GM19438 (cell line): Measurements from ENCODE around the gene ANO9.

ENCODE experiments used
- ATAC-seq: cut with Tn5 transposase; IDR thresholded peaks from one replicate; pipeline ENCODE4 v1.9.1; 2021; ENCODE audit warnings: low read depth; ENCODE audit not compliant: unreplicated experiment

Gene ANO9

DNA sequence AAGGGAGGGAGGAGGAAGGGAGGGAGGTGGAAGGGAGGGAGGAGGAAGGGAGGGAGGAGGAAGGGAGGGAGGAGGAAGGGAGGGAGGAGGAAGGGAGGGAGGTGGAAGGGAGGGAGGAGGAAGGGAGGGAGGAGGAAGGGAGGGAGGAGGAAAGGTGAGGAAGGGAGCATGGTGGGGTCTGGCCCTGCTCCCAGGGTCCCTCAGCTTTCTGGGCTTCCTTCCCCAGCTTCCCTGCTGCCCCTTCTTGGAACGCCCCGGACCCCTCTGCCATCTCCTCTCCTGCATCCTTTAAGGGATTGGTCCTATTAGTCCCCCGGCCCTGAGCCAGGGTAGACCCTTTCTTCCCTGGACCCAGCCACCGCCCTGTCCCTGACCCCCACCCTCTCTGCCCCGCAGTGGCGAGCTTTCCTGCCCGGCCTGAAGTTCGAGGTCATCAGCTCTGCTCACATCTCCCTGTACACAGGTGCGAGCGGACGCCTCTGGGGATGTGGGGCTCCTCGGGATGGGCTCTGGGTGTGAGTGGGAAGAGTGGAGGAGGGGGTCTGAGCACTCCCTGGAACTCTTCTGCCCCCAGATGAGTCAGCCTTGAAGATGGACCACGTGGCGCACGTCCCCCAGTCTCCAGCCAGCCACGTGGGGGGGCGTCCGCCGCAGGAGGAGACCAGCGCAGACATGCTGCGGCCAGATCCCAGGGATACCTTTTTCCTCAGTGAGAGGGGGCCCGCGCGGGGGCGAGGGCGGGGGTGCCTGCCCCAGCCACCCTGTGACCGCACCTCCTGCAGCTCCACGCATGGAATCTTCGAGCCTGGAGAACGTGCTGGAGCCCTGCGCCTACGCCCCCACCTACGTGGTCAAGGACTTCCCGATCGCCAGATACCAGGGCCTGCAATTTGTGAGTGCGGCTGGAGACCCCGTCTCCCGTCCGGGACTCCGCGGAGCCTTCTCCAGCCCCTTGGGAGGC is 66.5 kb downstream of the ANO9 start:
- ATAC-seq: no peak

- ATAC-seq: no peak
These were observed 67.9 kb downstream of the ANO9 start for GRCh38 chr11:373716-374551.

DNA sequence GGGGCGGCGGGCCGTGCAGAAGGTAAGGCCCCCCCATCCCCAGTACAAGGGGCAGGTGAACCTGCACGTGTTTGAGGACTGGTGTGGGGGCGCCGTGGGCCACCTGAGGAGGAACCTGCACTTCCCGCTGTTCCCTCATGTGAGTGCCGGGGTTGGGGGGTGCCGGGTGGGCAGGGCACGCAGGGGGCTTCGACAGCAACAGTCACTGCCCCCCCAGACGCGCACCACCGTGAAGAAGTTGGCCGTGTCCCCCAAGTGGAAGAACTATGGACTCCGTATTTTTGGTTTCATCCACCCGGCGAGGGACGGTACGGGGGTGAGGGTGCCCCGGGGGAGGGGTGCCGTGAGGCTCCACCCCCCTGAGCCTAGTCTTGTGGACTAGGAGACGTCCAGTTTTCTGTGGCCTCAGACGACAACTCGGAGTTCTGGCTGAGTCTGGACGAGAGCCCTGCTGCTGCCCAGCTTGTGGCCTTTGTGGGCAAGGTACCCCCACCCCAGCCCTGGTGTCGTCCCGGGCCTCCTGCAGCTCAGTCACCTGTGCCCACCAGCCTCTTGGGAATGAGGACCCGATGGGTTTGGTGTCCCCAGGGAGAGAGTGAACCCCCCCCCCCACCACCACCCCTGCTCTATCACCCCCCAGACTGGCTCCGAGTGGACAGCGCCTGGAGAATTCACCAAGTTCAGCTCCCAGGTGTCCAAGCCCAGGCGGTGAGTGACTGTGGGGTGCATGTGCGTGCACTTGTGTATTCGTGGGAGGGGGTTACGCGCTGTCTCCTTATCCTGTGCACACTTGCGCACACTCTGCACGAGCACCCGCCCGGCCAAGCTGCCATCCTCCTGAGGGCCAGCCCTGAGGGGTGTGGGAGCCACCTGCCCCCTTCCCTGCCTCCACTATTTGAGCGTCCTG is 68.7 kb downstream of the ANO9 start:
- no peak for ATAC-seq

DNA sequence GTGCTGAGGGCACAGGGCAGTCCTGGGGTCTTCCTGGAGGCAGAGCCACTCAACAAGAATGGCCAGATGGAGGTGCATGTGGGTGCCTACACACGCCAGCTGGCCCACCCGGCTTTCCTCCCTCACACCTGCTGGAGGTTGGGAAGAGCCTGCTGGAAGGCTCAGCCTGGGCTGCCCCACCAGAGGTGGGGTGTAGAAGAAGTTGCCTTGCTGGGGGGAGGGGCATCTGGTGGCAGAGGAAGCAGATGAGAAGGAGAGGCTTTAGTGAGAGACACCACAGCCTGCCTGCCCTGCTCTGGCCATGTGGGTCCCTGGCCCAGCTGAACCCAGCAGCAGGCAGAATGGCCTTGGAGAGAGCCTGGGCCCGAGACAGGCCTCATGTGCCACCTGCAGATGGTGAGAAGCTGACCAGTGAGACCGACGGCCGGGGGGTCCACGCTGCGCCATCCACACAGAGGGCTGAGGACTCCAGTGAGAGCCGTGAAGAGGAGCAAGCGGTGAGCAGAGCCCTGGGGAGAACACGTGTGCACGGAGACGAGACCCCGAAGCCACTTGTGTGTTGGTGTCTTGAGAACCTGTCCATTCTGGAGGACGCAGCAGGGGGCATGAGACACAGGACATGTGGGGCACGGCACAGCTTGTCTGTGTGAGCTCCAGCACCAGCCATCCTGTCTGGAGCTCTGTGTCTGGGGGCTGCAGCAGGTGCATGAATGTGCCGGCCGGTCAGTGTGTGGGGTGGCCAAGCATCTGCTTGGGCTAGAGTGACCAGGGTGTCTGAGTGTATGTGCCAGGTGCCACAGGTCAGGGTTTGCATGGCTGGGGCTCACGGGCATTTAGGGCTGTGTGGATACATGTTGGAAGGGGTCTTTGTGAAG is 69.9 kb downstream of the ANO9 start:
- no peak for ATAC-seq

DNA sequence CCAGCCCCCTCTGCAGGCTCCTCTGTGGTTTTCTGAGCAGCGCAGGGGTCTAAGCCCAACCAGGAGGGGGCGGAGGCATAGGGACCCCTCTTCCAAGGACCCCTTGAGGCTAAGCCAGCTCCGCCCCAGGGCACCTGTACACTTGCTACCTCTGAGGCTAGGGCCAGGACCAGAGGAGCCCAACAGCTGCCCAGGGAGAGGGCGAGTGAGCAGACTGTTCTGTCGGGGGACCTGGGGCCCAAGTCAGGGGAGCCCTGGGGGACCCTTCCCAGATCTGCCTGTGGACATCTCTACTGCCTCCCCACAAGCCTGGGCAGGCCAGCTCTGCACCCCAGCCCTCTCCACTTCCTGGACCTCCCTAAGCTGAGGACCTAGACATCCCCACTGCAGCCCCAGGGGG is 70.8 kb downstream of the ANO9 start:
- ATAC-seq: no peak

DNA sequence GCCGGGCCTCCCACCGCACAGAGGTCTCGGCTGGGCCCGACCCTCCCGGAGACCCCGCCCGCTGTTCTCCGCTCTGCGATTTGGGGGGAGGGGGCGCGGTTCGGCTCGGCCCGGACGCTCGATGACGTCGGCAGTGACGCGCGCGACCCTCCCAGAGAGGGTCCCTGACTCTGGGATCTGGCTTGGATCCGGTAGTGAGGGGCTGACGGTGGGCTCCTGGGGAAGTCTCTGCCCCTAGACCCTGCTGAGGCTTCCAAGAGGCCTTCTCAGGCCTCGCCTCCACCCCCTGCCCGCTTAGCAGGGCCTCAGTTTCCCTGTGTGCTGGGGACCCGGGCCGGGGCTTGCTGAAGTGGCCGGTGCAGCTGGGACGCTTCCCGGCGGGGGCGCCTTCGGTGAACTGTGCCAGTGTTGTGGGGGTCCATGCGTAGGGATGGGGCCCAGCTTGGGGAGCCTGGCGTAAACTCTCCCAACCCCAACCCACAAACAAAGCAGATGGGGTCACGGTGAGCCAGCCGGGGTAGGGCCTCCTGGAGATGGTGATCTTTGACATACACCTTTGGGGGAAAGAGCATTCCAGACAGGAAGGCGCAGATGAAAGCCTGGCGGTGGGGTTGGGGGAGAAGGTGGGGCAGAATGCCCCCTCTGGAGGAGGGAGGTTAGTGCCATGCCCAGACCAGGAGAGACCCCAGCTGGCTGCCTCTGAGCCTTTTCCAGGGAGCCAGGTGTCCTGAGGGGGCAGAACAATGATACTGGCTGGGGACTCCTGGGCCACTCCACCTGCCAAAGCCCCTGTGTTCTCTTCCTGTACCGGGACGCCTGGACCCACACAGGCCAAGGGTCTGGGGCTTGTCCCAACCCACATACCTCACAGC is 71.5 kb downstream of the ANO9 start:
- ATAC-seq: no peak

DNA sequence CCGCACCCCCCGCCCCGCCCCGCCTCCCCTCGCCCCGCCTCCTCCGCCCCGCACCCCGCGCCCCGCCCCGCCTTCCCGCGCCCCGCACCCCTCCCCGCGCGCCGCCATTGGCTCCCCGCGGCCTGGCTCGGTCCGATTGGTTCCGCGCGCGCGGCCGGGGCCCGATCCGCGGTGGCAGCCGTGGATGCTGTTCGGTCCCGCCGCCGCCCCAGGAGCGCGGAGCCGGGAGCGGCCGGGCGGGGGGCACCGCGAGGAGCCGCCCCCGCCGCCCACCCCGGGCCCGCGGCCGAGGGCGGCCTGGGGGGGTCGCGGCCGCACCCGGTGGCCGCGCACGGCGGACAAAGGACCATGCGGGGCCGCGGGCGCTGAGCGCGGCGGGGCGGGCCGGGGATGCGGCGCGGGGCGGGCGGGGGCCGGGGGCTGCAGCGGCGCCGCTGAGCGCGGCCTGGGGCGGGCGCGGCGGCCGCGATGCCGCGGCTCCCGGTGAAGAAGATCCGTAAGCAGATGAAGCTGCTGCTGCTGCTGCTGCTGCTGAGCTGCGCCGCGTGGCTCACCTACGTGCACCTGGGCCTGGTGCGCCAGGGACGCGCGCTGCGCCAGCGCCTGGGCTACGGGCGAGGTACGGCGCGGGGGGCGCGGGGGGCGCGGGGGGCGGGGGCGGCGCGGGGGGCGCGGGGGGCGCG is 72.3 kb downstream of the ANO9 start, which contains the start of gene B4GALNT4:
Gene B4GALNT4, plus strand, starts transcription at position 164 of the 683 bp plus-strand sequence. Its CDS starts 305 bp downstream, at position 469.
- no peak for ATAC-seq

- ATAC-seq: no peak
These were observed 73.1 kb downstream of the ANO9 start for GRCh38 chr11:368414-369335.

GRCh38 chr11:367956-368413 is 73.8 kb downstream of the ANO9 start:
- no peak for ATAC-seq
